Kidney (tissue), 14 donors: ENCODE data around the gene SIK3. TPM values are rescaled to one million over a fixed set of nuclear protein-coding genes. Genes with fewer than 3 reads are reported as not detected.
"Not testable (repeated sequence)": the region's sequence is repeated elsewhere in the genome, so short reads cannot be mapped to it uniquely, and the experiment has no call there.

Source experiments
- DNase-seq, 5 donors: peaks; one replicate each; pipeline ENCODE4 v3.0.0-alpha.2; 2013 to 2020
- FAIRE-seq: peaks from 2 replicates; lab custom pipeline; 2012; peaks lifted over from hg19 to GRCh38; lab: Jason Lieb, UNC
- H3K27ac ChIP-seq, 2 donors: one replicate each; pipeline ENCODE4 v1.7.0; 2013; ENCODE audit warnings: low read depth in 2 of 2, low read length in 2 of 2, inconsistent platforms in 1 of 2
- H3K27me3 ChIP-seq: one replicate; pipeline ENCODE4 v1.7.1; 2013; ENCODE audit warnings: low read length, inconsistent platforms; ENCODE audit not compliant: control insufficient read depth, insufficient read depth
- H3K36me3 ChIP-seq, 3 donors: one replicate each; pipeline versions ENCODE4 v1.7.0 to v1.7.1; 2013; ENCODE audit warnings: low read length in 3 of 3, control low read depth in 1 of 3, inconsistent platforms in 1 of 3; ENCODE audit not compliant: insufficient read depth in 3 of 3, control insufficient read depth in 2 of 3
- H3K4me1 ChIP-seq, 3 donors: one replicate each; pipeline versions ENCODE4 v1.7.0 to v1.7.1; 2013; ENCODE audit warnings: low read length in 3 of 3, inconsistent platforms in 1 of 3, low read depth in 1 of 3; ENCODE audit not compliant: control insufficient read depth in 2 of 3, insufficient read depth in 2 of 3
- H3K4me3 ChIP-seq, 3 donors: one replicate each; pipeline versions ENCODE4 v1.7.0 to v1.8.1; 2013; ENCODE audit warnings: low read length in 3 of 3, control low read depth in 1 of 3, inconsistent platforms in 1 of 3
- H3K9ac ChIP-seq, 3 donors: one replicate each; pipeline versions ENCODE4 v1.7.0 to v1.7.1; 2013; ENCODE audit warnings: low read length in 3 of 3, control low read depth in 1 of 3, inconsistent platforms in 1 of 3
- H3K9me3 ChIP-seq, 3 donors: one replicate each; pipeline versions ENCODE4 v1.7.0 to v1.7.1; 2013; ENCODE audit warnings: low read length in 3 of 3, control low read depth in 1 of 3, inconsistent platforms in 1 of 3; ENCODE audit not compliant: control insufficient read depth in 2 of 3, insufficient read depth in 1 of 3
- CTCF ChIP-seq: IDR thresholded peaks from 3 replicates; pipeline ENCODE4 v1.5.1; 2012; ENCODE audit warnings: mild to moderate bottlenecking, moderate library complexity, borderline replicate concordance; ENCODE audit not compliant: insufficient read depth; ENCODE audit errors: extremely low read depth
- intact Hi-C: fragments of 100-400 bp; cut with DNase I; formaldehyde crosslinking; loops from one replicate; pipeline ENCODE4 v1.11.1; 2022
- polyA plus RNA-seq: library from polyadenylated mRNA; stranded (reverse); fragments of 350-450 nt; fragmentation: Illumina TruSeq; extraction: RNeasy Lipid Tissue Mini Kit (QIAGEN cat#74804); gene quantifications from one replicate; pipeline ENCODE4 v1.2.3, GENCODE V29; 2014; ENCODE audit warnings: low read depth, low replicate concordance; ENCODE audit not compliant: insufficient read depth
- total RNA-seq: library from RNA; stranded (reverse); fragmentation: NEBNext Ultra II Directional; extraction: Animal tissue kit (Norgen Biotek cat#: 25700); gene quantifications from one replicate; pipeline ENCODE4 v1.2.1, GENCODE V29; 2021
- donor health status: control.
- donor health status: control.
- donor health status: control.
- donor health status: control.
- donor health status: control.
- donor health status: DM: yes; HTN: yes; CAD: no.
- donor health status: Normal renal cell carcinoma (clear cell type).

Gene SIK3
- total and polyA plus RNA-seq, 2 donors from 2014 or later = 12.3 to 50.7 TPM

GRCh38 chr11:117037279-117037974 is 60.8 kb downstream of the SIK3 start:
- FAIRE-seq = no peak
- Histone ChIP-seq H3K4me3 (no peak overlapping the region), H3K9me3 (no peaks in the 10 kb centered on the region), H3K36me3 (no peaks in the 10 kb centered on the region), H3K4me1 (peaks cover 0 to 18% (median 8%) of the 10 kb centered on the region in 3 donors), H3K9ac (no peak overlapping the region), H3K27ac (no peak overlapping the region), H3K27me3 (no peaks in the 10 kb centered on the region)
- TF ChIP-seq CTCF = no peak
- no peak for DNase-seq
- intact Hi-C loops = no loop called here

- DNase-seq = no peak
Measured at GRCh38 chr11:117034901-117035300, 63.3 kb downstream of the SIK3 start.

GRCh38 chr11:117026593-117027330 is 71.5 kb downstream of the SIK3 start:
- TF ChIP-seq CTCF = no peak
- no peak for DNase-seq
- no peak overlapping the region for H3K27ac ChIP-seq
- intact Hi-C loops = no loop called here
- no peaks in the 10 kb centered on the region for H3K27me3 ChIP-seq
- peaks cover 0 to 10% (median 4%) of the 10 kb centered on the region in 3 donors for H3K4me1 ChIP-seq
- no peak for FAIRE-seq
- H3K9ac ChIP-seq = no peak overlapping the region
- no peak overlapping the region for H3K4me3 ChIP-seq
- H3K36me3 ChIP-seq = no peaks in the 10 kb centered on the region
- H3K9me3 ChIP-seq = no peaks in the 10 kb centered on the region

More at GRCh38 chr11:117034901-117035300, 63.3 kb downstream of the SIK3 start:
- peak; percentile 67 for FAIRE-seq
- Histone ChIP-seq H3K36me3 (no peaks in the 10 kb centered on the region), H3K9me3 (no peaks in the 10 kb centered on the region), H3K27me3 (no peaks in the 10 kb centered on the region), H3K9ac (no peak overlapping the region), H3K27ac (no peak overlapping the region), H3K4me3 (no peak overlapping the region), H3K4me1 (peaks cover 0 to 12% (median 6%) of the 10 kb centered on the region in 3 donors)
- no peak for TF ChIP-seq CTCF
- intact Hi-C loops = no loop called here

GRCh38 chr11:117023707-117024106 is 74.5 kb downstream of the SIK3 start:
- H3K36me3 ChIP-seq, H3K4me3 ChIP-seq, H3K9me3 ChIP-seq, DNase-seq, H3K27me3 ChIP-seq, FAIRE-seq, intact Hi-C loops, H3K9ac ChIP-seq, H3K27ac ChIP-seq: not testable (repeated sequence)
- peaks cover 0 to 19% (median 4%) of the 10 kb centered on the region in 3 donors for H3K4me1 ChIP-seq
